H1 (cell line): ENCODE measurements around the gene ATP5PF. TPM values are rescaled to one million over a fixed set of nuclear protein-coding genes. Genes with fewer than 3 reads are reported as not detected.

ENCODE experiments used
- CTCF ChIA-PET: fragments of 300-600 bp; sonication (Branson Sonifier 250); formaldehyde crosslinking; loops from one replicate; lab custom pipeline; 2021; ENCODE audit not compliant: partially characterized antibody; lab: Charles Lee
- POLR2A ChIA-PET: fragments of 300-600 bp; sonication (Branson Sonifier 250); formaldehyde crosslinking; loops from one replicate; lab custom pipeline; 2021; ENCODE audit warnings: inconsistent platforms; ENCODE audit not compliant: partially characterized antibody; lab: Charles Lee
- DNase-seq, 2 experiments: peaks; one replicate each; pipeline versions ENCODE4 v3.0.0 to v3.0.0-alpha.2; 2010 to 2022; ENCODE audit warnings: low spot score in 2 of 2, low read depth in 1 of 2, mixed read lengths in 1 of 2
- FAIRE-seq: peaks from 2 replicates; lab custom pipeline; 2011; peaks lifted over from hg19 to GRCh38; lab: Jason Lieb, UNC
- H2AFZ ChIP-seq: 2 replicates; pipeline ENCODE4 v1.8.1; 2012; ENCODE audit warnings: low read length, inconsistent platforms
- H2AK5ac ChIP-seq: 2 replicates; pipeline ENCODE4 v1.6.1; 2013; ENCODE audit warnings: low read depth, low read length
- H2BK120ac ChIP-seq: replicated peaks from 2 replicates; pipeline ENCODE3; 2013; ENCODE audit warnings: low read depth, low read length, inconsistent platforms
- H2BK12ac ChIP-seq: 2 replicates; pipeline ENCODE4 v1.6.1; 2013; ENCODE audit warnings: low read depth, low read length
- H2BK15ac ChIP-seq: 2 replicates; pipeline ENCODE4 v1.6.1; 2013; ENCODE audit warnings: low read length
- H2BK20ac ChIP-seq: 2 replicates; pipeline ENCODE4 v1.6.1; 2013; ENCODE audit warnings: low read length
- H2BK5ac ChIP-seq: 2 replicates; pipeline ENCODE4 v1.6.1; 2013; ENCODE audit warnings: low read depth, low read length
- H3K14ac ChIP-seq: 2 replicates; pipeline ENCODE4 v1.6.1; 2013; ENCODE audit warnings: inconsistent platforms; ENCODE audit not compliant: insufficient read length
- H3K18ac ChIP-seq: 2 replicates; pipeline ENCODE4 v1.6.1; 2013; ENCODE audit warnings: low read length; ENCODE audit errors: extremely low read depth
- H3K23ac ChIP-seq: 2 replicates; pipeline ENCODE4 v1.6.1; 2013; ENCODE audit warnings: inconsistent platforms; ENCODE audit not compliant: insufficient read length
- H3K23me2 ChIP-seq: 2 replicates; pipeline ENCODE4 v1.6.1; 2013; ENCODE audit warnings: low read depth, low read length
- H3K27ac ChIP-seq: 2 replicates; pipeline ENCODE4 v1.6.1; 2011; ENCODE audit warnings: low read depth, low read length, inconsistent platforms
- H3K27me3 ChIP-seq, 4 experiments: replicated peaks in 1 of 4; 1 replicate in 1 of 4; 2 replicates in 3 of 4; pipeline versions ENCODE4 v1.6.1 to v1.8.1; 2011 to 2013; ENCODE audit warnings: low read length in 3 of 4, mild to moderate bottlenecking in 3 of 4, inconsistent platforms in 2 of 4, mixed read lengths in 2 of 4, moderate library complexity in 1 of 4; ENCODE audit not compliant: control insufficient read depth in 3 of 4, insufficient read depth in 3 of 4; ENCODE audit errors: extremely low read depth in 1 of 4
- H3K36me3 ChIP-seq, 4 experiments: 2 replicates each; pipeline versions ENCODE4 v1.6.1 to v1.8.1; 2011 to 2013; ENCODE audit warnings: mild to moderate bottlenecking in 4 of 4, low read length in 3 of 4, moderate library complexity in 2 of 4, control low read depth in 1 of 4, inconsistent platforms in 1 of 4; ENCODE audit not compliant: insufficient read depth in 4 of 4, control insufficient read depth in 2 of 4
- H3K4ac ChIP-seq: replicated peaks from 2 replicates; pipeline ENCODE3; 2013; ENCODE audit warnings: low read length, low read depth, mixed read lengths, inconsistent platforms; ENCODE audit not compliant: insufficient read length
- H3K4me1 ChIP-seq, 4 experiments: replicated peaks in 1 of 4; 1 replicate in 1 of 4; 2 replicates in 3 of 4; pipeline versions ENCODE4 v1.6.1 to v1.8.1; 2011 to 2013; ENCODE audit warnings: low read length in 3 of 4, inconsistent platforms in 2 of 4, mixed read lengths in 1 of 4; ENCODE audit not compliant: insufficient read depth in 4 of 4, control insufficient read depth in 3 of 4
- H3K4me2 ChIP-seq, 2 experiments: 2 replicates each; pipeline versions ENCODE4 v1.6.1 to v1.8.1; 2011 to 2013; ENCODE audit warnings: low read depth in 2 of 2, low read length in 2 of 2, control low read depth in 1 of 2, inconsistent platforms in 1 of 2, mild to moderate bottlenecking in 1 of 2; ENCODE audit not compliant: insufficient read depth in 1 of 2
- H3K4me3 ChIP-seq, 4 experiments: fragments of 200-600, 300-600 bp in 1 of 4; sonication (generic), shearing (Covaris generic), sonication (Bioruptor Twin) in 1 of 4; 2 replicates each; pipeline versions ENCODE4 v1.5.1 to v1.8.1; 2011 to 2016; ENCODE audit warnings: low read length in 4 of 4, low read depth in 3 of 4, control low read depth in 2 of 4, inconsistent platforms in 2 of 4, mild to moderate bottlenecking in 2 of 4, mixed read lengths in 1 of 4, moderate library complexity in 1 of 4; ENCODE audit not compliant: insufficient read depth in 2 of 4; ENCODE audit errors: extremely low read depth in 1 of 4
- H3K56ac ChIP-seq: replicated peaks from 2 replicates; pipeline ENCODE3; 2013; ENCODE audit warnings: low read depth, mild to moderate bottlenecking, mixed read lengths, low read length, inconsistent platforms; ENCODE audit not compliant: insufficient read length
- H3K79me1 ChIP-seq: 2 replicates; pipeline ENCODE4 v1.6.1; 2013; ENCODE audit warnings: low read depth, low read length, control low read depth
- H3K79me2 ChIP-seq, 2 experiments: 2 replicates each; pipeline versions ENCODE4 v1.6.1 to v1.8.1; 2012 to 2013; ENCODE audit warnings: low read length in 2 of 2, mild to moderate bottlenecking in 2 of 2, inconsistent platforms in 1 of 2; ENCODE audit not compliant: insufficient read depth in 2 of 2, control insufficient read depth in 1 of 2
- H3K9ac ChIP-seq, 4 experiments: replicated peaks in 1 of 4; 1 replicate in 1 of 4; 2 replicates in 3 of 4; pipeline versions ENCODE4 v1.6.1 to v1.8.1; 2011 to 2013; ENCODE audit warnings: low read depth in 3 of 4, low read length in 3 of 4, control low read depth in 2 of 4, mild to moderate bottlenecking in 2 of 4, moderate library complexity in 2 of 4, inconsistent platforms in 1 of 4; ENCODE audit errors: extremely low read depth in 1 of 4
- H3K9me3 ChIP-seq, 2 experiments: 2 replicates each; pipeline versions ENCODE4 v1.6.1 to v1.8.1; 2012 to 2013; ENCODE audit warnings: mild to moderate bottlenecking in 2 of 2, moderate library complexity in 2 of 2, control low read depth in 1 of 2, inconsistent platforms in 1 of 2, low read depth in 1 of 2, low read length in 1 of 2, mixed read lengths in 1 of 2; ENCODE audit not compliant: insufficient read depth in 2 of 2
- H4K20me1 ChIP-seq, 2 experiments: replicated peaks in 1 of 2; 2 replicates each; pipeline versions ENCODE3 to v1.8.1; 2011 to 2013; ENCODE audit warnings: inconsistent platforms in 2 of 2, low read length in 2 of 2, mild to moderate bottlenecking in 1 of 2; ENCODE audit not compliant: insufficient read depth in 2 of 2, control insufficient read depth in 1 of 2
- H4K5ac ChIP-seq: 2 replicates; pipeline ENCODE4 v1.6.1; 2013; ENCODE audit warnings: low read length, low read depth, mixed read lengths, inconsistent platforms; ENCODE audit not compliant: insufficient read length
- H4K8ac ChIP-seq: 2 replicates; pipeline ENCODE4 v1.8.0; 2013; ENCODE audit warnings: mild to moderate bottlenecking, moderate library complexity, low read length, inconsistent platforms; ENCODE audit not compliant: insufficient read depth; ENCODE audit errors: extremely low read depth
- H4K91ac ChIP-seq: replicated peaks from 2 replicates; pipeline ENCODE3; 2013; ENCODE audit warnings: low read length, mixed read lengths, inconsistent platforms; ENCODE audit not compliant: insufficient read length
- FOSL1 ChIP-seq: IDR thresholded peaks from 2 replicates; pipeline ENCODE4 v1.6.1; 2011; ENCODE audit warnings: mild to moderate bottlenecking, low read depth, low read length, moderate library complexity; ENCODE audit not compliant: insufficient read depth
- TEAD4 ChIP-seq: IDR thresholded peaks from 2 replicates; pipeline ENCODE4 v1.6.1; 2012; ENCODE audit warnings: low read depth, low read length, inconsistent platforms, mixed read lengths
- WGBS, 2 experiments: shearing (Covaris generic) in 1 of 2; methylation state at CpG; one replicate each; pipeline versions ENCODE4 v1.1.6 to v1.1.7; 2013 to 2015; ENCODE audit warnings: low lambda C conversion rate in 2 of 2, mixed read lengths in 2 of 2, inconsistent platforms in 1 of 2, low coverage in 1 of 2, missing lambda C conversion rate in 1 of 2; ENCODE audit not compliant: insufficient replicate concordance in 2 of 2, insufficient coverage in 1 of 2, insufficient read length in 1 of 2; ENCODE audit errors: extremely low coverage in 1 of 2, missing lambda C conversion rate in 1 of 2; 5-methylcytosine and 5-hydroxymethylcytosine counted together
- polyA plus RNA-seq, 7 experiments: library from polyadenylated mRNA; depleted of rRNA in 3 of 7; stranded (reverse) in 5 of 7; unstranded in 2 of 7; fragments of >200 nt in 5 of 7; fragments of 200-250 nt in 2 of 7; gene quantifications; 1 replicate in 5 of 7; 2 replicates in 1 of 7; 4 replicates in 1 of 7; pipeline versions ENCODE4 v1.2.1 to v1.2.3, GENCODE V29; 2011 to 2013; ENCODE audit warnings: missing spikeins in 2 of 7, mixed read lengths in 2 of 7
- total RNA-seq: library from RNA; stranded (reverse); fragmentation: NEBNext Ultra II Directional; extraction: Animal tissue kit (Norgen Biotek cat#: 25700); gene quantifications from 2 replicates; pipeline ENCODE4 v1.2.1, GENCODE V29; 2021

The ATP5PF gene
- total and polyA plus RNA-seq, 2 of the 8 experiments (the other 6 are each of a cell fraction or from before 2014, with no cell fraction given): 135 to 240 TPM

- Histone ChIP-seq H2BK120ac (no peak overlapping the region), H2BK12ac (no peak overlapping the region), H3K27me3 (no peaks in the 10 kb centered on the region), H3K9me3 (peaks cover 0 to 8% of the 10 kb centered on the region in 2 experiments; a peak in 2 of 4 replicates), H3K4me2 (no peak overlapping the region), H3K79me2 (no peaks in the 10 kb centered on the region), H2BK15ac (no peak overlapping the region), H2BK5ac (no peak overlapping the region), H2AK5ac (no peak overlapping the region), H3K9ac (no peak overlapping the region), H3K14ac (no peak overlapping the region), H3K27ac (no peak overlapping the region), H4K20me1 (no peaks in the 10 kb centered on the region), H3K36me3 (no peaks in the 10 kb centered on the region), H2BK20ac (no peak overlapping the region), H4K91ac (no peak overlapping the region), H3K4me1 (no peaks in the 10 kb centered on the region), H3K4me3 (no peak overlapping the region), H3K56ac (no peak overlapping the region), H3K23ac (no peak overlapping the region), H3K23me2 (no peaks in the 10 kb centered on the region), H3K79me1 (no peaks in the 10 kb centered on the region), H4K8ac (no peak overlapping the region), H2AFZ (no peak overlapping the region), H3K4ac (no peak overlapping the region), H4K5ac (no peak overlapping the region), H3K18ac (no peak overlapping the region)
- TF ChIP-seq FOSL1: no peak
- TF ChIP-seq TEAD4: no peak
- ChIA-PET CTCF (interaction anchor here (1.4 kb wide), 1 partner anchor 16 kb away, joined by 5 read pairs; no protein-coding TSS in a partner anchor), POLR2A (interaction anchor here (1.5 kb wide), 1 partner anchor 43 kb away, joined by 3 read pairs; the partner anchor contains the start of genes ATP5PF and GABPA)
- DNase-seq (no peak), FAIRE-seq (no peak)
- 91% methylated on average over 3 of the region's 3 CpGs; no CpG with 5 or more reads in 1 of the 2 experiments for whole genome bisulfite sequencing, 2 experiments
Measured at GRCh38 chr21:25691976-25692375, 42.7 kb downstream of the ATP5PF start.
